CD8-positive, alpha-beta memory T cell (primary cell): Measurements from ENCODE around the gene ARHGDIA. TPM values are rescaled to one million over a fixed set of nuclear protein-coding genes. Genes with fewer than 3 reads are reported as not detected.

ENCODE experiments used
- CTCF ChIA-PET: fragments of 350-600 bp; sonication (Branson Sonifier 250); formaldehyde crosslinking; loops from one replicate; lab custom pipeline; 2021; ENCODE audit warnings: antibody characterized with exemption; lab: Charles Lee
- POLR2A ChIA-PET: fragments of 350-600 bp; sonication (Branson Sonifier 250); formaldehyde crosslinking; loops from one replicate; lab custom pipeline; 2021; ENCODE audit warnings: antibody characterized with exemption; lab: Charles Lee
- DNase-seq, 5 donors: peaks; one replicate each; pipeline versions ENCODE4 v3.0.0 to v3.0.0-alpha.2; 2020 to 2022; ENCODE audit warnings: mixed read lengths in 1 of 5
- H3K27ac ChIP-seq: one replicate; pipeline ENCODE4 v1.7.0; 2013; ENCODE audit warnings: low read depth, mild to moderate bottlenecking, low read length, moderate library complexity
- H3K27me3 ChIP-seq: 2 replicates; pipeline ENCODE4 v1.7.0; 2013; ENCODE audit warnings: low read length, mild to moderate bottlenecking; ENCODE audit not compliant: insufficient read depth, poor library complexity, severe bottlenecking
- H3K36me3 ChIP-seq: 2 replicates; pipeline ENCODE4 v1.7.0; 2013; ENCODE audit warnings: mild to moderate bottlenecking, low read length, moderate library complexity; ENCODE audit not compliant: insufficient read depth
- H3K4me1 ChIP-seq: 2 replicates; pipeline ENCODE4 v1.7.0; 2013; ENCODE audit warnings: mild to moderate bottlenecking, low read length, moderate library complexity; ENCODE audit not compliant: insufficient read depth
- H3K4me3 ChIP-seq: 2 replicates; pipeline ENCODE4 v1.7.0; 2013; ENCODE audit warnings: mild to moderate bottlenecking, low read length
- H3K9me3 ChIP-seq: 2 replicates; pipeline ENCODE4 v1.7.0; 2013; ENCODE audit warnings: mild to moderate bottlenecking, low read length
- H3K27ac Mint-ChIP-seq, 8 donors: one replicate each; pipeline ENCODE4 v1.8.0; 2020 to 2021; ENCODE audit warnings: mixed read lengths in 8 of 8, mild to moderate bottlenecking in 6 of 8, inconsistent platforms in 3 of 8, moderate library complexity in 3 of 8
- H3K27me3 Mint-ChIP-seq, 2 donors: one replicate each; pipeline ENCODE4 v1.8.0; 2020 to 2021; ENCODE audit warnings: mixed read lengths in 2 of 2, mild to moderate bottlenecking in 1 of 2, moderate library complexity in 1 of 2
- H3K36me3 Mint-ChIP-seq, 3 donors: one replicate each; pipeline ENCODE4 v1.8.0; 2020 to 2021; ENCODE audit warnings: mixed read lengths in 3 of 3, inconsistent platforms in 1 of 3, mild to moderate bottlenecking in 1 of 3
- H3K4me1 Mint-ChIP-seq, 3 donors: one replicate each; pipeline ENCODE4 v1.8.0; 2020 to 2021; ENCODE audit warnings: mixed read lengths in 3 of 3, inconsistent platforms in 1 of 3, mild to moderate bottlenecking in 1 of 3
- H3K4me3 Mint-ChIP-seq, 7 donors: one replicate each; pipeline ENCODE4 v1.8.0; 2020 to 2021; ENCODE audit warnings: mixed read lengths in 7 of 7, mild to moderate bottlenecking in 6 of 7, moderate library complexity in 4 of 7, inconsistent platforms in 2 of 7
- H3K9me3 Mint-ChIP-seq, 5 donors: one replicate each; pipeline ENCODE4 v1.8.0; 2020 to 2022; ENCODE audit warnings: mixed read lengths in 5 of 5, mild to moderate bottlenecking in 3 of 5, moderate library complexity in 2 of 5, inconsistent platforms in 1 of 5
- polyA plus RNA-seq: library from polyadenylated mRNA; unstranded; fragments of 300-500 nt; fragmentation: Illumina TruSeq; gene quantifications from one replicate; pipeline ENCODE4 v1.2.3, GENCODE V29; 2021
- total RNA-seq, 2 experiments: library from RNA; stranded (reverse); gene quantifications; one replicate each; pipeline ENCODE4 v1.2.3, GENCODE V29; 2021

The ARHGDIA gene
- total and polyA plus RNA-seq, 3 experiments from 2014 or later, result 237 to 677 (median 662) TPM

- no peak overlapping the region for H3K4me3 Mint-ChIP-seq
- Histone ChIP-seq H3K36me3 (peaks cover 39% of the 10 kb centered on the region), H3K9me3 (no peaks in the 10 kb centered on the region), H3K27me3 (no peaks in the 10 kb centered on the region), H3K27ac (no peak overlapping the region), H3K4me1 (no peaks in the 10 kb centered on the region), H3K4me3 (no peak overlapping the region)
- no peak overlapping the region for H3K27ac Mint-ChIP-seq
- ChIA-PET CTCF (no interaction called here), POLR2A (no interaction called here)
- H3K9me3 Mint-ChIP-seq, result no peaks in the 10 kb centered on the region
- H3K36me3 Mint-ChIP-seq, result peaks cover 0 to 59% (median 3%) of the 10 kb centered on the region in 3 donors
- peaks cover 0 to 3% of the 10 kb centered on the region in 2 donors for H3K27me3 Mint-ChIP-seq
- no peak for DNase-seq
- no peaks in the 10 kb centered on the region for H3K4me1 Mint-ChIP-seq
These were observed 25.0 kb downstream of the ARHGDIA start for GRCh38 chr17:81845881-81846742.

- ChIA-PET CTCF (no interaction called here), POLR2A (no interaction called here)
- H3K4me3 ChIP-seq, result no peak overlapping the region
- Mint-ChIP-seq H3K9me3 (no peaks in the 10 kb centered on the region), H3K36me3 (peaks cover 0 to 57% (median 3%) of the 10 kb centered on the region in 3 donors), H3K4me1 (no peaks in the 10 kb centered on the region), H3K4me3 (no peak overlapping the region), H3K27me3 (peaks cover 0 to 3% of the 10 kb centered on the region in 2 donors), H3K27ac (no peak overlapping the region)
- no peaks in the 10 kb centered on the region for H3K4me1 ChIP-seq
- H3K27me3 ChIP-seq, result no peaks in the 10 kb centered on the region
- H3K9me3 ChIP-seq, result no peaks in the 10 kb centered on the region
- peaks cover 39% of the 10 kb centered on the region for H3K36me3 ChIP-seq
- DNase-seq, result no peak
- H3K27ac ChIP-seq, result no peak overlapping the region
These were observed 25.8 kb downstream of the ARHGDIA start for GRCh38 chr17:81845361-81845760.

GRCh38 chr17:81844887-81845286 is 26.2 kb downstream of the ARHGDIA start:
- ChIA-PET POLR2A (no interaction called here), CTCF (no interaction called here)
- H3K4me1 ChIP-seq, result no peaks in the 10 kb centered on the region

GRCh38 chr17:81844327-81844851 is 26.7 kb downstream of the ARHGDIA start:
- ChIA-PET POLR2A (no interaction called here), CTCF (no interaction called here)
- H3K4me3 ChIP-seq, result no peak overlapping the region
- Mint-ChIP-seq H3K4me3 (no peak overlapping the region), H3K36me3 (peaks cover 0 to 55% (median 3%) of the 10 kb centered on the region in 3 donors), H3K27me3 (peaks cover 0 to 3% of the 10 kb centered on the region in 2 donors), H3K9me3 (no peaks in the 10 kb centered on the region), H3K27ac (no peak overlapping the region), H3K4me1 (no peaks in the 10 kb centered on the region)
- no peaks in the 10 kb centered on the region for H3K9me3 ChIP-seq
- H3K36me3 ChIP-seq, result peaks cover 39% of the 10 kb centered on the region
- no peak for DNase-seq
- no peaks in the 10 kb centered on the region for H3K27me3 ChIP-seq
- no peak overlapping the region for H3K27ac ChIP-seq
- no peaks in the 10 kb centered on the region for H3K4me1 ChIP-seq

More at GRCh38 chr17:81844887-81845286, 26.2 kb downstream of the ARHGDIA start:
- H3K36me3 Mint-ChIP-seq, result peaks cover 0 to 57% (median 3%) of the 10 kb centered on the region in 3 donors
- no peaks in the 10 kb centered on the region for H3K4me1 Mint-ChIP-seq
- no peak overlapping the region for H3K4me3 Mint-ChIP-seq
- no peaks in the 10 kb centered on the region for H3K9me3 Mint-ChIP-seq
- H3K27me3 Mint-ChIP-seq, result peaks cover 0 to 3% of the 10 kb centered on the region in 2 donors
- Histone ChIP-seq H3K27me3 (no peaks in the 10 kb centered on the region), H3K27ac (no peak overlapping the region), H3K9me3 (no peaks in the 10 kb centered on the region), H3K4me3 (no peak overlapping the region), H3K36me3 (peaks cover 39% of the 10 kb centered on the region)
- DNase-seq, result no peak
- peak overlapping the region in 1 of 8 donors; percentile 3 for H3K27ac Mint-ChIP-seq

GRCh38 chr17:81843713-81844326 is 27.3 kb downstream of the ARHGDIA start:
- peaks cover 39% of the 10 kb centered on the region for H3K36me3 ChIP-seq
- no peak overlapping the region for H3K4me3 ChIP-seq
- no peaks in the 10 kb centered on the region for H3K4me1 Mint-ChIP-seq
- peaks cover 0 to 3% of the 10 kb centered on the region in 2 donors for H3K27me3 Mint-ChIP-seq
- no peak overlapping the region for H3K4me3 Mint-ChIP-seq
- no peaks in the 10 kb centered on the region for H3K9me3 ChIP-seq
- POLR2A ChIA-PET, result no interaction called here
- H3K36me3 Mint-ChIP-seq, result peaks cover 0 to 55% (median 3%) of the 10 kb centered on the region in 3 donors
- H3K27ac ChIP-seq, result no peak overlapping the region
- no peaks in the 10 kb centered on the region for H3K4me1 ChIP-seq
- CTCF ChIA-PET, result no interaction called here
- no peaks in the 10 kb centered on the region for H3K9me3 Mint-ChIP-seq
- H3K27ac Mint-ChIP-seq, result no peak overlapping the region
- no peaks in the 10 kb centered on the region for H3K27me3 ChIP-seq
- DNase-seq, result no peak

- no peak for DNase-seq
- Mint-ChIP-seq H3K4me1 (no peaks in the 10 kb centered on the region), H3K27me3 (peaks cover 0 to 3% of the 10 kb centered on the region in 2 donors), H3K36me3 (peaks cover 0 to 52% (median 2%) of the 10 kb centered on the region in 3 donors), H3K9me3 (no peaks in the 10 kb centered on the region), H3K4me3 (no peak overlapping the region), H3K27ac (no peak overlapping the region)
- no peaks in the 10 kb centered on the region for H3K4me1 ChIP-seq
- ChIA-PET CTCF (no interaction called here), POLR2A (no interaction called here)
- H3K4me3 ChIP-seq, result no peak overlapping the region
- no peaks in the 10 kb centered on the region for H3K9me3 ChIP-seq
- no peaks in the 10 kb centered on the region for H3K27me3 ChIP-seq
- no peak overlapping the region for H3K27ac ChIP-seq
- peaks cover 35% of the 10 kb centered on the region for H3K36me3 ChIP-seq
These were observed 28.2 kb downstream of the ARHGDIA start for GRCh38 chr17:81842725-81843504.

GRCh38 chr17:81842378-81842724 is 28.8 kb downstream of the ARHGDIA start:
- peaks cover 0 to 3% of the 10 kb centered on the region in 2 donors for H3K27me3 Mint-ChIP-seq
- peaks cover 0 to 47% (median 2%) of the 10 kb centered on the region in 3 donors for H3K36me3 Mint-ChIP-seq
- H3K27ac Mint-ChIP-seq, result peak overlapping the region in 1 of 8 donors; percentile 50
- H3K4me1 ChIP-seq, result no peaks in the 10 kb centered on the region
- ChIA-PET POLR2A (no interaction called here), CTCF (no interaction called here)
- DNase-seq, result no peak
- H3K9me3 Mint-ChIP-seq, result no peaks in the 10 kb centered on the region
- no peaks in the 10 kb centered on the region for H3K9me3 ChIP-seq
- no peak overlapping the region for H3K4me3 Mint-ChIP-seq
- peaks cover 32% of the 10 kb centered on the region for H3K36me3 ChIP-seq
- no peak overlapping the region for H3K27ac ChIP-seq
- H3K4me1 Mint-ChIP-seq, result no peaks in the 10 kb centered on the region
- no peaks in the 10 kb centered on the region for H3K27me3 ChIP-seq
- H3K4me3 ChIP-seq, result no peak overlapping the region
